H1 (cell line): ENCODE data around the gene BCAS1. TPM values are rescaled to one million over a fixed set of nuclear protein-coding genes. Genes with fewer than 3 reads are reported as not detected.
A peak's percentile ranks its signal among the peaks of the same experiment; 100 is the strongest.

Experiments
- CTCF ChIA-PET: fragments of 300-600 bp; sonication (Branson Sonifier 250); formaldehyde crosslinking; loops from one replicate; lab custom pipeline; 2021; ENCODE audit not compliant: partially characterized antibody; lab: Charles Lee
- POLR2A ChIA-PET: fragments of 300-600 bp; sonication (Branson Sonifier 250); formaldehyde crosslinking; loops from one replicate; lab custom pipeline; 2021; ENCODE audit warnings: inconsistent platforms; ENCODE audit not compliant: partially characterized antibody; lab: Charles Lee
- DNase-seq, 2 experiments: peaks; one replicate each; pipeline versions ENCODE4 v3.0.0 to v3.0.0-alpha.2; 2010 to 2022; ENCODE audit warnings: low spot score in 2 of 2, low read depth in 1 of 2, mixed read lengths in 1 of 2
- FAIRE-seq: peaks from 2 replicates; lab custom pipeline; 2011; peaks lifted over from hg19 to GRCh38; lab: Jason Lieb, UNC
- H2AFZ ChIP-seq: 2 replicates; pipeline ENCODE4 v1.8.1; 2012; ENCODE audit warnings: low read length, inconsistent platforms
- H2AK5ac ChIP-seq: 2 replicates; pipeline ENCODE4 v1.6.1; 2013; ENCODE audit warnings: low read depth, low read length
- H2BK120ac ChIP-seq: replicated peaks from 2 replicates; pipeline ENCODE3; 2013; ENCODE audit warnings: low read depth, low read length, inconsistent platforms
- H2BK12ac ChIP-seq: 2 replicates; pipeline ENCODE4 v1.6.1; 2013; ENCODE audit warnings: low read depth, low read length
- H2BK15ac ChIP-seq: 2 replicates; pipeline ENCODE4 v1.6.1; 2013; ENCODE audit warnings: low read length
- H2BK20ac ChIP-seq: 2 replicates; pipeline ENCODE4 v1.6.1; 2013; ENCODE audit warnings: low read length
- H2BK5ac ChIP-seq: 2 replicates; pipeline ENCODE4 v1.6.1; 2013; ENCODE audit warnings: low read depth, low read length
- H3K14ac ChIP-seq: 2 replicates; pipeline ENCODE4 v1.6.1; 2013; ENCODE audit warnings: inconsistent platforms; ENCODE audit not compliant: insufficient read length
- H3K18ac ChIP-seq: 2 replicates; pipeline ENCODE4 v1.6.1; 2013; ENCODE audit warnings: low read length; ENCODE audit errors: extremely low read depth
- H3K23ac ChIP-seq: 2 replicates; pipeline ENCODE4 v1.6.1; 2013; ENCODE audit warnings: inconsistent platforms; ENCODE audit not compliant: insufficient read length
- H3K23me2 ChIP-seq: 2 replicates; pipeline ENCODE4 v1.6.1; 2013; ENCODE audit warnings: low read depth, low read length
- H3K27ac ChIP-seq: 2 replicates; pipeline ENCODE4 v1.6.1; 2011; ENCODE audit warnings: low read depth, low read length, inconsistent platforms
- H3K27me3 ChIP-seq, 4 experiments: replicated peaks in 1 of 4; 1 replicate in 1 of 4; 2 replicates in 3 of 4; pipeline versions ENCODE4 v1.6.1 to v1.8.1; 2011 to 2013; ENCODE audit warnings: low read length in 3 of 4, mild to moderate bottlenecking in 3 of 4, inconsistent platforms in 2 of 4, mixed read lengths in 2 of 4, moderate library complexity in 1 of 4; ENCODE audit not compliant: control insufficient read depth in 3 of 4, insufficient read depth in 3 of 4; ENCODE audit errors: extremely low read depth in 1 of 4
- H3K36me3 ChIP-seq, 4 experiments: 2 replicates each; pipeline versions ENCODE4 v1.6.1 to v1.8.1; 2011 to 2013; ENCODE audit warnings: mild to moderate bottlenecking in 4 of 4, low read length in 3 of 4, moderate library complexity in 2 of 4, control low read depth in 1 of 4, inconsistent platforms in 1 of 4; ENCODE audit not compliant: insufficient read depth in 4 of 4, control insufficient read depth in 2 of 4
- H3K4ac ChIP-seq: replicated peaks from 2 replicates; pipeline ENCODE3; 2013; ENCODE audit warnings: low read length, low read depth, mixed read lengths, inconsistent platforms; ENCODE audit not compliant: insufficient read length
- H3K4me1 ChIP-seq, 4 experiments: replicated peaks in 1 of 4; 1 replicate in 1 of 4; 2 replicates in 3 of 4; pipeline versions ENCODE4 v1.6.1 to v1.8.1; 2011 to 2013; ENCODE audit warnings: low read length in 3 of 4, inconsistent platforms in 2 of 4, mixed read lengths in 1 of 4; ENCODE audit not compliant: insufficient read depth in 4 of 4, control insufficient read depth in 3 of 4
- H3K4me2 ChIP-seq, 2 experiments: 2 replicates each; pipeline versions ENCODE4 v1.6.1 to v1.8.1; 2011 to 2013; ENCODE audit warnings: low read depth in 2 of 2, low read length in 2 of 2, control low read depth in 1 of 2, inconsistent platforms in 1 of 2, mild to moderate bottlenecking in 1 of 2; ENCODE audit not compliant: insufficient read depth in 1 of 2
- H3K4me3 ChIP-seq, 4 experiments: fragments of 200-600, 300-600 bp in 1 of 4; sonication (generic), shearing (Covaris generic), sonication (Bioruptor Twin) in 1 of 4; 2 replicates each; pipeline versions ENCODE4 v1.5.1 to v1.8.1; 2011 to 2016; ENCODE audit warnings: low read length in 4 of 4, low read depth in 3 of 4, control low read depth in 2 of 4, inconsistent platforms in 2 of 4, mild to moderate bottlenecking in 2 of 4, mixed read lengths in 1 of 4, moderate library complexity in 1 of 4; ENCODE audit not compliant: insufficient read depth in 2 of 4; ENCODE audit errors: extremely low read depth in 1 of 4
- H3K56ac ChIP-seq: replicated peaks from 2 replicates; pipeline ENCODE3; 2013; ENCODE audit warnings: low read depth, mild to moderate bottlenecking, mixed read lengths, low read length, inconsistent platforms; ENCODE audit not compliant: insufficient read length
- H3K79me1 ChIP-seq: 2 replicates; pipeline ENCODE4 v1.6.1; 2013; ENCODE audit warnings: low read depth, low read length, control low read depth
- H3K79me2 ChIP-seq, 2 experiments: 2 replicates each; pipeline versions ENCODE4 v1.6.1 to v1.8.1; 2012 to 2013; ENCODE audit warnings: low read length in 2 of 2, mild to moderate bottlenecking in 2 of 2, inconsistent platforms in 1 of 2; ENCODE audit not compliant: insufficient read depth in 2 of 2, control insufficient read depth in 1 of 2
- H3K9ac ChIP-seq, 4 experiments: replicated peaks in 1 of 4; 1 replicate in 1 of 4; 2 replicates in 3 of 4; pipeline versions ENCODE4 v1.6.1 to v1.8.1; 2011 to 2013; ENCODE audit warnings: low read depth in 3 of 4, low read length in 3 of 4, control low read depth in 2 of 4, mild to moderate bottlenecking in 2 of 4, moderate library complexity in 2 of 4, inconsistent platforms in 1 of 4; ENCODE audit errors: extremely low read depth in 1 of 4
- H3K9me3 ChIP-seq, 2 experiments: 2 replicates each; pipeline versions ENCODE4 v1.6.1 to v1.8.1; 2012 to 2013; ENCODE audit warnings: mild to moderate bottlenecking in 2 of 2, moderate library complexity in 2 of 2, control low read depth in 1 of 2, inconsistent platforms in 1 of 2, low read depth in 1 of 2, low read length in 1 of 2, mixed read lengths in 1 of 2; ENCODE audit not compliant: insufficient read depth in 2 of 2
- H4K20me1 ChIP-seq, 2 experiments: replicated peaks in 1 of 2; 2 replicates each; pipeline versions ENCODE3 to v1.8.1; 2011 to 2013; ENCODE audit warnings: inconsistent platforms in 2 of 2, low read length in 2 of 2, mild to moderate bottlenecking in 1 of 2; ENCODE audit not compliant: insufficient read depth in 2 of 2, control insufficient read depth in 1 of 2
- H4K5ac ChIP-seq: 2 replicates; pipeline ENCODE4 v1.6.1; 2013; ENCODE audit warnings: low read length, low read depth, mixed read lengths, inconsistent platforms; ENCODE audit not compliant: insufficient read length
- H4K8ac ChIP-seq: 2 replicates; pipeline ENCODE4 v1.8.0; 2013; ENCODE audit warnings: mild to moderate bottlenecking, moderate library complexity, low read length, inconsistent platforms; ENCODE audit not compliant: insufficient read depth; ENCODE audit errors: extremely low read depth
- H4K91ac ChIP-seq: replicated peaks from 2 replicates; pipeline ENCODE3; 2013; ENCODE audit warnings: low read length, mixed read lengths, inconsistent platforms; ENCODE audit not compliant: insufficient read length
- ASH2L ChIP-seq: fragments of 200-600, 300-600 bp; sonication (generic); IDR thresholded peaks from one replicate; pipeline ENCODE4 v1.7.1; 2017; ENCODE audit warnings: low read length
- CREB1 ChIP-seq: IDR thresholded peaks from 2 replicates; pipeline ENCODE4 v1.6.1; 2012; ENCODE audit warnings: inconsistent platforms
- EZH2 ChIP-seq: fragments of 200-600 bp; sonication (generic); IDR thresholded peaks from 2 replicates; pipeline ENCODE4 v1.7.1; 2012; ENCODE audit warnings: low read depth, mild to moderate bottlenecking, moderate library complexity, low read length, inconsistent platforms; ENCODE audit not compliant: severe bottlenecking
- KDM1A ChIP-seq: fragments of 200-600, 300-600 bp; sonication (generic); IDR thresholded peaks from 2 replicates; pipeline ENCODE4 v1.7.1; 2016; ENCODE audit warnings: mild to moderate bottlenecking, low read length, borderline replicate concordance
- SP1 ChIP-seq: IDR thresholded peaks from 2 replicates; pipeline ENCODE4 v1.6.1; 2011; ENCODE audit warnings: low read depth, low read length
- TAF7 ChIP-seq: optimal IDR thresholded peaks from 2 replicates; pipeline ENCODE3; 2011; ENCODE audit warnings: low read depth, mild to moderate bottlenecking, inconsistent platforms, low read length, moderate library complexity, borderline replicate concordance
- WGBS, 2 experiments: shearing (Covaris generic) in 1 of 2; methylation state at CpG; one replicate each; pipeline versions ENCODE4 v1.1.6 to v1.1.7; 2013 to 2015; ENCODE audit warnings: low lambda C conversion rate in 2 of 2, mixed read lengths in 2 of 2, inconsistent platforms in 1 of 2, low coverage in 1 of 2, missing lambda C conversion rate in 1 of 2; ENCODE audit not compliant: insufficient replicate concordance in 2 of 2, insufficient coverage in 1 of 2, insufficient read length in 1 of 2; ENCODE audit errors: extremely low coverage in 1 of 2, missing lambda C conversion rate in 1 of 2; 5-methylcytosine and 5-hydroxymethylcytosine counted together
- polyA plus RNA-seq, 7 experiments: library from polyadenylated mRNA; depleted of rRNA in 3 of 7; stranded (reverse) in 5 of 7; unstranded in 2 of 7; fragments of >200 nt in 5 of 7; fragments of 200-250 nt in 2 of 7; gene quantifications; 1 replicate in 5 of 7; 2 replicates in 1 of 7; 4 replicates in 1 of 7; pipeline versions ENCODE4 v1.2.1 to v1.2.3, GENCODE V29; 2011 to 2013; ENCODE audit warnings: missing spikeins in 2 of 7, mixed read lengths in 2 of 7
- total RNA-seq: library from RNA; stranded (reverse); fragmentation: NEBNext Ultra II Directional; extraction: Animal tissue kit (Norgen Biotek cat#: 25700); gene quantifications from 2 replicates; pipeline ENCODE4 v1.2.1, GENCODE V29; 2021

Gene BCAS1
- total and polyA plus RNA-seq, 2 of the 8 experiments (the other 6 are each of a cell fraction or from before 2014, with no cell fraction given) = 0.06 to 0.19 TPM

DNA sequence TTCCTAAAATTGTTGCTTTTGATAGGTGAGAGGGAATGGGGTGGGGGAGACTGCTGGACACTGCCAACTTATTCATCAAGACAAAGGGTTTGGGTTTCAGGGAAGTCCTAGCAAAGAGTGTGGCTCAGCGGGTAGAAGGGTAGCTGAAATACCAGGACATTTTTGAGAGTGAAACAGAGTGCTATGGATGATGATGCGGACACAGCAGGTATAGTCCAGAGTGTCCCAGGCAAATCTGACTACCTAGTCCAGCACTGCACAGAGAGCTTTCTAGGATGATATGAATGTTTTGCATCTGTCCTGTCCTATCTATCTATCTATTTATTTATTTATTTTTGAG lies 154.3 kb downstream of the BCAS1 start:
- Histone ChIP-seq H3K27me3 (no peaks in the 10 kb centered on the region), H4K91ac (no peak overlapping the region), H3K9ac (no peak overlapping the region), H2BK120ac (peak overlapping the region; percentile 3), H3K79me2 (no peaks in the 10 kb centered on the region), H2BK5ac (peak overlapping the region; percentile 16; the same call in 1 of the 2 replicates), H2BK12ac (peak overlapping the region; percentile 64; the same call in 1 of the 2 replicates), H3K79me1 (no peaks in the 10 kb centered on the region), H3K23me2 (no peaks in the 10 kb centered on the region; the same call in 1 of the 2 replicates), H3K4me2 (peak overlapping the region; percentile 72 to 76; a peak in 3 of 4 replicates), H3K36me3 (no peaks in the 10 kb centered on the region), H2AFZ (0 out of 2 replicates have a peak overlapping the region, but pooled peaks have one; percentile 15), H3K4me3 (peak overlapping the region in 2 of 4 experiments; percentile 66 to 70; a peak in 3 of 8 replicates), H3K4me1 (peaks cover 8 to 21% (median 21%) of the 10 kb centered on the region in 4 experiments; a peak in 6 of 7 replicates), H4K8ac (no peak overlapping the region), H2AK5ac (0 out of 2 replicates have a peak overlapping the region, but pooled peaks have one; percentile 55), H3K4ac (no peak overlapping the region), H3K27ac (no peak overlapping the region), H2BK15ac (no peak overlapping the region), H3K56ac (no peak overlapping the region), H3K23ac (no peak overlapping the region), H3K14ac (no peak overlapping the region), H4K20me1 (no peaks in the 10 kb centered on the region), H3K18ac (no peak overlapping the region), H2BK20ac (no peak overlapping the region; the same call in 1 of the 2 replicates), H3K9me3 (no peaks in the 10 kb centered on the region; a peak in 1 of 4 replicates), H4K5ac (no peak overlapping the region)
- TF ChIP-seq CREB1 (no peak), EZH2 (no peak), SP1 (no peak), TAF7 (no peak), KDM1A (no peak), ASH2L (no peak)
- DNase-seq = no peak
- 57% methylated on average over 2 of the region's 2 CpGs; no CpG with 5 or more reads in 1 of the 2 experiments for WGBS, 2 experiments
- ChIA-PET CTCF (interaction anchor here (0.6 to 6.5 kb wide), 49 partner anchors 9 to 480 kb away, joined by 3 to 102 read pairs (median 5); no protein-coding TSS in a partner anchor), POLR2A (interaction anchor here (0.6 to 2.5 kb wide), 13 partner anchors 17 to 754 kb away, joined by 3 to 20 read pairs (median 4); no protein-coding TSS in a partner anchor)
- no peak for FAIRE-seq
